IPS DF 6.9 (cell line): Measurements from ENCODE around the gene IPO8.

Experiments used
- DNase-seq: peaks from one replicate; pipeline ENCODE4 v3.0.0-alpha.2; 2013; ENCODE audit warnings: low read depth, low spot score
- H3K27ac ChIP-seq: one replicate; pipeline ENCODE4 v1.5.1; 2013; ENCODE audit warnings: low read length, control low read depth
- H3K27me3 ChIP-seq: 2 replicates; pipeline ENCODE4 v1.6.1; 2013; ENCODE audit warnings: mild to moderate bottlenecking, low read length; ENCODE audit not compliant: control insufficient read depth, insufficient read depth
- H3K36me3 ChIP-seq: 2 replicates; pipeline ENCODE4 v1.6.1; 2013; ENCODE audit warnings: low read length; ENCODE audit not compliant: control insufficient read depth, insufficient read depth
- H3K4me1 ChIP-seq: 2 replicates; pipeline ENCODE4 v1.6.1; 2013; ENCODE audit warnings: low read length; ENCODE audit not compliant: control insufficient read depth, insufficient read depth
- H3K4me3 ChIP-seq: 2 replicates; pipeline ENCODE4 v1.5.1; 2013; ENCODE audit warnings: mild to moderate bottlenecking, low read length
- H3K9me3 ChIP-seq: 2 replicates; pipeline ENCODE4 v1.6.1; 2013; ENCODE audit warnings: low read length, inconsistent platforms; ENCODE audit not compliant: control insufficient read depth, insufficient read depth
- WGBS: extraction: QIAGEN DNeasy Blood & Tissue Kit; methylation state at CpG from one replicate; pipeline ENCODE4 v1.1.7; 2013; ENCODE audit warnings: mixed read lengths, missing lambda C conversion rate; ENCODE audit not compliant: insufficient read length, insufficient coverage; 5-methylcytosine and 5-hydroxymethylcytosine counted together

IPO8 gene

GRCh38 chr12:30691122-30691879 is 4.4 kb downstream of the IPO8 start:
- H3K36me3 ChIP-seq = no peaks in the 10 kb centered on the region
- no CpG with 5 or more reads among the region's 4 CpGs for WGBS
- no peaks in the 10 kb centered on the region for H3K4me1 ChIP-seq
- DNase-seq = no peak
- H3K9me3 ChIP-seq = no peaks in the 10 kb centered on the region
- H3K27ac ChIP-seq = no peak overlapping the region
- H3K4me3 ChIP-seq = no peak overlapping the region
- no peaks in the 10 kb centered on the region for H3K27me3 ChIP-seq

- H3K4me3 ChIP-seq = no peak overlapping the region
- no peaks in the 10 kb centered on the region for H3K27me3 ChIP-seq
- no peak overlapping the region for H3K27ac ChIP-seq
- no peaks in the 10 kb centered on the region for H3K9me3 ChIP-seq
- DNase-seq = no peak
- no peaks in the 10 kb centered on the region for H3K36me3 ChIP-seq
- H3K4me1 ChIP-seq = no peaks in the 10 kb centered on the region
- WGBS = no CpG with 5 or more reads among the region's 2 CpGs
Measured at GRCh38 chr12:30687265-30687986, 8.2 kb downstream of the IPO8 start.

GRCh38 chr12:30679241-30679640 is 16.4 kb downstream of the IPO8 start:
- Histone ChIP-seq H3K27me3 (no peaks in the 10 kb centered on the region), H3K4me1 (no peaks in the 10 kb centered on the region), H3K4me3 (no peak overlapping the region), H3K36me3 (no peaks in the 10 kb centered on the region; the same call in 1 of the 2 replicates), H3K9me3 (no peaks in the 10 kb centered on the region), H3K27ac (no peak overlapping the region)
- no CpG with 5 or more reads among the region's 1 CpG for WGBS
- no peak for DNase-seq

DNA sequence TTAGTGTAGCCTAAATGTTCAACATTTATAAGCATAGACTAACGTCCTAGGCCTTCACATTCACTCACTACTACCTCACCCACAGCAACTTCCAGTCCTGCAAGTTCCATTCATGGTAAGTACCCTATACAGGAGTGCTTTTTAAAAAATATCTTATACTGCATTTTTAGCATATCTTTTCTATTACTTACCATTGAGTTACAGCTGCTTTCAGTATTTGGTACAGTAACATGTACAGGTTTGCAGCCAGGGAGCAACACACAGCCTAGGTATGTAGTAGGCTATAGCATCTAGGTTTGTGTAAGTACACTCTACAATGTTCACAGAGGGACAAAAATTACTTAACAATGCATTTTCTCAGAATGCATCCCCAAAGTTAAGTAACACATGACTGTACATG is 17.4 kb downstream of the IPO8 start:
- Histone ChIP-seq H3K27ac (no peak overlapping the region), H3K36me3 (no peaks in the 10 kb centered on the region; the same call in 1 of the 2 replicates), H3K9me3 (no peaks in the 10 kb centered on the region), H3K27me3 (no peaks in the 10 kb centered on the region), H3K4me3 (no peak overlapping the region), H3K4me1 (no peaks in the 10 kb centered on the region)
- WGBS = no CpG with 5 or more reads among the region's 1 CpG
- DNase-seq = no peak

DNA sequence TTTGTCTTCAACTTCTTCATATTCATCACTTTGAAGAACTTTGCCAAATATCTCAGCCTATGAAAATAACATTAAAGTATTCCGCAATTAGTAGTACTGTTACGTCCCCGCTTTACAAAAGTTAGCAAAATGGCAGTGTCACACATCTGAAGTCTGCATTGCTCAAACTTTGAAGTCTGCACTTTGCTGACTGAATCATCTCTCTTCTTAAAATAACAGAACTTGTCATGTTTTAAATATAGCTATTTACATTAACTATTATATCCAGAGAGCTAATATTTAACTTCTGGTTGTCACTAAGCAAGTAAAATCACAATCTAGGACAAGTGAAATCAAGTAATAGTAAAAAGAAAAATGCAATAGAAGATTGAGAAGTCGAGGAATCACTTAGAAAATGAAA is 34.5 kb downstream of the IPO8 start:
- Histone ChIP-seq H3K4me1 (no peaks in the 10 kb centered on the region), H3K36me3 (no peaks in the 10 kb centered on the region), H3K4me3 (no peak overlapping the region), H3K27me3 (no peaks in the 10 kb centered on the region), H3K9me3 (no peaks in the 10 kb centered on the region), H3K27ac (no peak overlapping the region)
- DNase-seq = no peak
- WGBS = no CpG with 5 or more reads among the region's 4 CpGs

DNA sequence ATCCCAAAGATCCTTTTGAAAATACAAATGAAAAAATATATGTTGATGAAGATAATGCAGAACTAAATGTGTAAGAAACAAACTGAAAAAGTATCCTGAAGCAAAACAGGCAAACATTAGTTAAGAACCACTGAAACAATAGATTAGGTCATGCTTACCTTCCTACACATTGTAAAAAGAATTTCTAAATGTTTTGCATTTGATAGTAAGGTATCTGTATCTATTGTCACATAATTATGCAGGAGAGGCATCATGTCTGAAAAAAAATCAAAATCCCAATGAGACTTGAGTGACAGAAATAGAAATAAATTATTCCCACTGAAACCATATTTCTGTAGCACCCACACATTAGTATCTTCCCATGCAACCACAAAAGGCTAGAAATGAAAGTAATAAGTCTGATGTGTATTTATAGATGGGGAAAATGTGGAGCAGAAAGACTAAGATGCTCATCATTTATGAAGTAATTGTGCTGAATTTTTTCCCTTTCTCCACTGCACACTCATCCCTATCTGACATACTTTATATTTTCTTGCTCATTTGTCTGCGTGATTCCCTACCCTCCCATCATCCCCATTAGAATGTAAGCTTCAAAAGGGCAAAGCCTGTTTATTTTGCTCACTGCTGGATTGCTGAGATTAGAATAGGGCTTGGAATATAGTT is 43.5 kb downstream of the IPO8 start:
- Histone ChIP-seq H3K36me3 (no peaks in the 10 kb centered on the region), H3K27ac (no peak overlapping the region), H3K27me3 (no peaks in the 10 kb centered on the region), H3K4me3 (no peak overlapping the region), H3K4me1 (no peaks in the 10 kb centered on the region), H3K9me3 (no peaks in the 10 kb centered on the region)
- WGBS = no CpG with 5 or more reads among the region's 1 CpG
- DNase-seq = no peak

- no peak for DNase-seq
- Histone ChIP-seq H3K36me3 (no peaks in the 10 kb centered on the region), H3K9me3 (no peaks in the 10 kb centered on the region), H3K27ac (no peak overlapping the region), H3K4me1 (no peaks in the 10 kb centered on the region), H3K27me3 (no peaks in the 10 kb centered on the region), H3K4me3 (no peak overlapping the region)
- WGBS = no CpG with 5 or more reads among the region's 4 CpGs
Measured at GRCh38 chr12:30646821-30647220, 48.8 kb downstream of the IPO8 start.

GRCh38 chr12:30643366-30643765 is 52.3 kb downstream of the IPO8 start:
- no peaks in the 10 kb centered on the region for H3K4me1 ChIP-seq
- H3K4me3 ChIP-seq = no peak overlapping the region
- WGBS = no CpG with 5 or more reads among the region's 4 CpGs
- no peaks in the 10 kb centered on the region for H3K27me3 ChIP-seq
- no peak overlapping the region for H3K27ac ChIP-seq
- no peaks in the 10 kb centered on the region for H3K9me3 ChIP-seq
- no peak for DNase-seq
- H3K36me3 ChIP-seq = no peaks in the 10 kb centered on the region

DNA sequence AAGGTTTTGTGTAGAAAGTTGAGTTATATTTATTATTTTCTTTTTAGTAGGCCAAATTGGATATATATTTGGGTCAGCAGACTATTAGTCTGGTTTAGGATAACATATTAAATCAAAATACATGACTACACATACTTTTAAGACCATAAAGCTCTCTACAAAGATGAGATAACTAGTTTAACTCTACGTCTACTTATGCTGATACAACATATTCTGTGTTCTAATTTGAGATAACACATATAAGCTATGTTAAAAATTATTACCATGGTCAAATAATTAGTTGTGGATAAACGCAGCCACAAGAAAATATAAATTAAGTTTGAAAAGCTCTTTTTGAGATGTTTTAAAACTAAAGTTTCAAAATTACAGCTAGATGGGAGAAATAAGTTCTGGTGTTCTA is 55.3 kb downstream of the IPO8 start:
- no peak for DNase-seq
- H3K4me3 ChIP-seq = no peak overlapping the region
- no peaks in the 10 kb centered on the region for H3K9me3 ChIP-seq
- H3K27me3 ChIP-seq = no peaks in the 10 kb centered on the region
- no peak overlapping the region for H3K27ac ChIP-seq
- WGBS = no CpG with 5 or more reads among the region's 2 CpGs
- no peaks in the 10 kb centered on the region for H3K4me1 ChIP-seq
- H3K36me3 ChIP-seq = no peaks in the 10 kb centered on the region

DNA sequence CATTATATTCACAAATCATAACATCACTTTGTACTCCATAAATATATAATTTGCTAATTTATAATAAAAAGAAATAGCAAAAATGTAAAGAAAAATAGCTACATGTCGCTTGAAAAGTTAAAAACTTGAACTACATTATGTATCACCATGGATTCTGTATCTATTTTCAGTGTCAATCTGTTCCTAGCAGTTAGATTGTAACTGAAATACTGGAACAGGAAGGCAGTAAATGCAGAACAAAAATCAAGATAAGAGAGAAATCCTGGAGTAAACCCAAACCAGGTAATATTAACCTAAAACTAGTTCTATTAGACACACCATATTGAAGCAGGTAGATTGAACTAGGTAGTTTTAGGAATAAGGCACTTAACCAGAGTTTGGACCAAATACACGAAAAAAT is 60.3 kb downstream of the IPO8 start:
- WGBS = no CpG with 5 or more reads among the region's 2 CpGs
- Histone ChIP-seq H3K27me3 (no peaks in the 10 kb centered on the region), H3K9me3 (no peaks in the 10 kb centered on the region), H3K36me3 (no peaks in the 10 kb centered on the region), H3K27ac (no peak overlapping the region), H3K4me3 (no peak overlapping the region), H3K4me1 (no peaks in the 10 kb centered on the region)
- DNase-seq = no peak
